HG02970 (cell line): ENCODE results near the gene RBM24.

Experiments
- ATAC-seq: cut with Tn5 transposase; IDR thresholded peaks from one replicate; pipeline ENCODE4 v1.9.1; 2021; ENCODE audit warnings: mild to moderate bottlenecking, moderate library complexity, moderate number of reproducible peaks; ENCODE audit not compliant: unreplicated experiment, low FRiP score

RBM24 gene

GRCh38 chr6:17281100-17281496, at the start of gene RBM24:
Gene RBM24 (plus strand): TSS chr6:17281361. CDS start chr6:17281582, 221 bp downstream.
- no peak for ATAC-seq

DNA sequence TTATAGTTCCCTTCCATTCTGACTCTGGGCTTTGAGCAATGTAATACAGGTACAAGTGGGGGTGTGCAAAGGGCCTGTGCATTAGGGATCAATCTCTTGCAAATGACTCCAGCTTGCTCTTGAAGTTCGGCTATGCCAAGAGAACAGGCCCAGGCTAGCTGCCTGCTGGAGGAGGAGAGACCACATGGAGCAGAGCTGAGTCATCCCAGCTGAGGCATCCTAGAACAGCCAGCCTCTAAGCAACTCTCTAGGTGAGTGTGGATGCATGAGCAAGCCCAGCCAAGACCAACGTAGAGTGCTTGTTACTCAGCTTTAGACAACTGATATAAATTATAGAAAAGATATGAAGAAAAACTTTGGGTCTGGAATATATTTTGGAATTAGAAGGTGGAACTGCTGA, 47.6 kb upstream of the RBM24 start:
- no peak for ATAC-seq

GRCh38 chr6:17237246-17237645, 43.9 kb upstream of the RBM24 start:
- no peak for ATAC-seq

- ATAC-seq = no peak
These were observed 41.9 kb upstream of the RBM24 start for GRCh38 chr6:17239260-17239659.

DNA sequence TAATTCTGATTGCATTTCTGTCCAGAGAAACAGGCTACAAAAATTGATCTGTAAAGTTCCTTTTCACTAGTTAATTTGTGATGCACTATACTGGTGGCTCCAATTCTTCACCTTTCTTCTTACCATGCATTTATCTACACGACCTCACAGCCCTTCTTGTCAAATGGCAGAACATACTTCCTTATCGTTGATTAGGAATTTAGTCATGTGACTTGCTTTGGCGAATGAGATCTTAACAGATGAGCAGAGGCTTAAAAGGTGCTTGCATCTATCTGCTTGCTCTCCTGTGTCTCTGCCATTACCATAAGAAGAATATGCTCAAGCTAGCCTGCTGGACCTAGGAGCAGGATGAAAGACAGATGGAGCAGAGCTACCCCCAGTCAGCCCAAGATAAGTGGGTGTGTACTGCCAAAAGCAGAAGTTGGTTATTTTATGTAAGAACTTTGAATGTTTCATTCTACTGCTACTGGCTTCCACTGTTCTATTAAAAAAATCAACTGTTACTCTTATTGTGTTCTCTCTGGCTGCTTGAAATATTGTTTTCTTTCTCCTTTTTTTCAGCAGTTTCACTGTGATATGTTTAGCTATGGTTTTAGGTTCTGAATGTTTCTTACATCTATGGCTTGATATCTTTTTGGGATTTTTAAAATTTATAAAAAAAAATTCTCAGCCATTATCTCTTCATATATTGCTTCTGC, 40.2 kb upstream of the RBM24 start:
- ATAC-seq = no peak

GRCh38 chr6:17242087-17242486, 39.1 kb upstream of the RBM24 start:
- no peak for ATAC-seq

- no peak for ATAC-seq
These were observed 30.9 kb upstream of the RBM24 start for GRCh38 chr6:17250237-17250636.

DNA sequence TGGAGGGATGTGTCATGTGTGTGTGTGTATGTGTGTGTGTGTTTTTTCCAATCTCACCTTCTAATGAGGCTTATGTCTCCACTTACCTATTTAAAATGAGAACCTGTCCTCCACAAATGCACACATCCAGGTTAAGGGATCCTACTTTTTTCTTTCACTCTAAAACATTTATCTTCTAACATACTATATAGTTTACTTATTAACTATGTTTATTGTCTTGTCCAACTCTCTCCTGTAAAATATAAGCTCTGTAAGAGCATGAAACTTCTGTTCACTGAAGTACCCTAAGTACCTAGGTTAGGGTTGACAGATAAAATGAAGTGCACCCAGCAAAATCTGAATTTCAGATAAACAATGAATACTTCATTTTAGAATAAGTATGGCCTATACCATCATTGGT, 29.2 kb upstream of the RBM24 start:
- ATAC-seq = no peak

GRCh38 chr6:17258749-17259148, 22.4 kb upstream of the RBM24 start:
- no peak for ATAC-seq

- ATAC-seq = no peak
These were observed 15.6 kb upstream of the RBM24 start for GRCh38 chr6:17265570-17265969.

- no peak for ATAC-seq
These were observed 13.6 kb upstream of the RBM24 start for GRCh38 chr6:17267566-17267965.

DNA sequence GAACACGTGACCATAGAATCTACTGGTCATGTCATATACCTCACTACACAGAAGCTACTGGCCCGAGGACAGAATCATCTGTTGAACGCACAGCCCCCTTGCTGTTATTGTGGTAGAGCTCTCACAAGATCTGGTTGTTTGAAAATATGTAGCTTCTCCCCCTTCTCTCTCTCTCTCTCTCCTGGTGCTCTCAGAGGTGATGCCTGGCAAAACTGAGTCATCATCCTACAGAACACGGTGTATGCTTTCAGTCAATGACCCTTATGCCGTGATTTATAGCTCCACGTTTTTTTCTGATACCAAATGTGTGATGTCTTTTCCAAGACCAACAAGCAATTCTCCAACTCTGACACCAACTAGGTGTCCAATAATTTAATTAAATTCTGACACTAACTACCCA, 13.0 kb upstream of the RBM24 start:
- no peak for ATAC-seq

- ATAC-seq = no peak
These were observed 11.3 kb upstream of the RBM24 start for GRCh38 chr6:17269840-17270239.

- ATAC-seq = no peak
These were observed 9.5 kb upstream of the RBM24 start for GRCh38 chr6:17271628-17272027.

GRCh38 chr6:17276766-17277165, 4.4 kb upstream of the RBM24 start:
- no peak for ATAC-seq

- ATAC-seq = no peak
These were observed 3.9 kb upstream of the RBM24 start for GRCh38 chr6:17277256-17277655.

DNA sequence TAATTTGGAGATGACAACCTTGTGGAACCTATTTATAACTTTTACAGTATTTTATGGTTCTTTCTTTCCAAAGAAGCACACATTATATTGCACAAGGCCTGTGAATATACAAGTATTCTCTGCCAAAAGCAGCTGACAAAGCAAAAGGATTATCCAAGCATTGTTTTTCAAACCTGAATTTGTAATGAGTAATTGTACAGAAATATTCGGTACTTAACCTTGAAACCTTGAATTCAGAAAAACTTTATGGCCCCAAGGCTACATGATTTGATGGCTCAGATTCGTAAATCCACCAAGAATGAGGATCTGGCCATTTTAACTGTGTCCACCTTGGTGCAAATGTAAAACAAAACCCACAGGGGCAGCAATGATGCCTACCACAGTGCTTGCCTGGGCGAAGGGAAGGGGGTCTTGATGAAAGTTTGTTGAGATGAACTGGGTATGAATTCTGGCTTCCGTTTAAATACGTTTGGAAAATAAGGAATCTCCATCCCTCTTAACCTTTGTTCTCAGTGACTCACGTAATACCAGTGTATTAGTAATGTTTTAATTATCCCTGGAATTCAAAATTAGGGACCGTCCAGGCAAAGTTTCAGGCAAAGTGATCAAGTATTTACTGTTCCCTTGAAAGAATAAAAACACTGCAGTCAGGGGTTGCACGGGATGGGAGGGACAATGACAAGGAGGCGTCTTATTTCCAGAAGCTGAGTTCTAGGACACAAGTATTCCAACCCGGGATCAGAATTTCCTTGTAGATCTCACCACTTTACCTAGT, 2.7 kb upstream of the RBM24 start:
- no peak for ATAC-seq

DNA sequence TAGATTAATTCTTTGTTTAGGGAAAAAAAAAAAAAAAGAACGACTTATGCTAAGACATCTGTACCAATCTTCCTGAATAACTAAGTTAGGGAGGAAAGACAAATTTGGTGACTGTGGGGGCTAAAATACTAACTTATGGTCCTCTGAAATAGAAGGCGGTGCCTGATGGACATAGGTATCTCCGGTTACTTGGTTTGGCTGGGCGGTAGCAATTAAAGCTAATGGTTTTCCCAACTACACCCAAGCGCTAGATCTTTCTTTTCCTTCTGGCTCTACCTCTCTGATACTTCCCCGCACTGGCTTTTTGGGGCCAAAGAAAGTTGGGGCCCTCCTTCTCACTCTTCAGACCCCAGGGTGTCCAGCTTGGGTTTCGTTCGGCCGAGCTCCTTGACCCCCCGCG, 1.0 kb upstream of the RBM24 start:
- no peak for ATAC-seq

DNA sequence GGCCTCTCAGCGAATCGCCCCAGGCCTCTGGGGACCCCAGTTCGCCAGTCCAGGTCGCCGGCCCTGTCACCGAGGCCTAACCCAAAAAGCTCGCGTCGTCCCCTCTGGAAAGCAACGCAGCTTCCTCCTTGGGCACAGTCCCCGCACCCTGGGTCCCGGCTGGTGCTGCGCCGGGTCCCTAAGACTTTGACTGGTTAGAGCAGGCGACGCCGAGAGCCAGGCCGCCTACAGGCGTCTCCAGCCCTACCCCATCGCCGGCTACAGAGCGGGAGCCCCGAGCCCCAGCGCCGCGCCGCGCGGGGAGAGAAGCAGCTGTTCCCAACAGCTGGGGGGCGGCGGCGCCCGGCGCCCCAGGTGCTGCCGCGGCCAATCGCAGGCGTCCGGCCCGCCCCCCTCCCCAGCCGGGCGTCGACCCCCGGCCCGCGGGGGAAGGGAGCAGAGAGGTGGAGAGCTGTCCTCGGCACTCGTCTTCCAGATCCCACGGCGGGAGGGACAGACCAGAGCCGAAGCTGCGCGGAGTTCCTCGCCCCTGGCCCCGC, 540 bp upstream of the RBM24 start:
- no peak for ATAC-seq

- no peak for ATAC-seq
These were observed 628 bp downstream of the RBM24 start for GRCh38 chr6:17281497-17282481.

DNA sequence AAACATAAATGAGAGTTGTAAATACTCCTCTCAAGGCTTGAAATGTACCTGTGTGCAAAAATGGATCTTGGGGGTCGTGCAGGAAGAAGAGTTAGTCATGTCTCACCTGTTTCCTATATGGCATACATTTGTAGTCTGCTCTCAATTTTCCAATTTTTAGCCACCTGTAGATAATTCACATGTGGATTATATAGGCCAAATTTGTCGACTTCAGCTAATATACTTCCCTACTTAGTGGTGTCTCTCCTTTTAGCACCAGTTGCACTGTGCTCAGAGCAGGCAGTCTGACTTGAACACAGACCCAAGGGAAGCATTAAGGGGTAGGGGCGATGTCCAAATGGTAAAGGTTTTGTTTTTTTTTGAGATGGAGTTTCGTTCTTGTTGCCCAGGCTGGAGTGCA, 1.9 kb downstream of the RBM24 start:
- ATAC-seq = no peak
